Breast epithelium (tissue), 3 donors: ENCODE results near the gene ANKRD65.

Source experiments
- POLR2A ChIP-seq: fragments of 450-650 bp; IDR thresholded peaks from one replicate; pipeline ENCODE4 v1.6.1; 2016; ENCODE audit warnings: antibody characterized with exemption, mild to moderate bottlenecking, moderate library complexity
- TF ChIP-seq, protein P1 (sequence below), 3 donors: fragments of 450-650 bp; IDR thresholded peaks; one replicate each; pipeline ENCODE4 v1.5.1; 2016 to 2017; ENCODE audit warnings: antibody characterized with exemption in 3 of 3, mild to moderate bottlenecking in 3 of 3, moderate library complexity in 3 of 3

DNA sequence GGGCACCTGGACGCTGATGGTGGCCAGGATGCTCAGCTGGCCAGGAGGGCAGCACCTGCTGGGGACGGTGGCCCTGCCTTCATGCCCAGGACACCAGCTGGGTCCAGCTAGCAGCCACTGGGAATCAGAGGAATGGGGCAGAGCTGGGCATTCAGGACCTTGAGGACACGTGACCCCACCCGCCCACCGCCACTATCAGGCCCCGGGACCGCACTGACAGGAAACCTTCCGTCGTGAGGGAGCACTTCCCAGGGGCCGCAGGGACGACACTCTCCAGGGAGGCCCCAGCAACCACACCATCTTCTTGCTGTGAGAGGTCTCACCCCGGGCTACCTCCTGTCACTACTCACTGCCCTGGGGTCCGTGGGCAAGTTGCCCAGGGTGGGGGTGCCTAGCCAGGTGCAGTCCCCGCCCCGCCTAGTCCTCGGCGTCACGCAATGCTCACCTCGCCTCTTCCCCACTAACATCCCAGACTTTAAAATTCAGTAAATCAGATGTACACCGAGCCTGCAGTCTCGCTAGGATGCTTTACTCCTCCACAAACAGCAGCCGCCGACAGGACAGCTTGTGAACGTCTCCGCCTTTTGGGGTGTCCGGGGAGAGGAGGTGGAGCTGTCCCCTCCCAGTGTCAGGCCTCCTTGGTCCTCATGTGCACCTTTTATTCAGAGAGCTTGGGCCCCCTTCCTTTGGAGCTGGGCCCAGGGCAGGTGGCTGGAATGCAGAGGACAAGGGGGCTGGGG lies 19.4 kb upstream of the ANKRD65 start:
- TF ChIP-seq, protein P1, sequence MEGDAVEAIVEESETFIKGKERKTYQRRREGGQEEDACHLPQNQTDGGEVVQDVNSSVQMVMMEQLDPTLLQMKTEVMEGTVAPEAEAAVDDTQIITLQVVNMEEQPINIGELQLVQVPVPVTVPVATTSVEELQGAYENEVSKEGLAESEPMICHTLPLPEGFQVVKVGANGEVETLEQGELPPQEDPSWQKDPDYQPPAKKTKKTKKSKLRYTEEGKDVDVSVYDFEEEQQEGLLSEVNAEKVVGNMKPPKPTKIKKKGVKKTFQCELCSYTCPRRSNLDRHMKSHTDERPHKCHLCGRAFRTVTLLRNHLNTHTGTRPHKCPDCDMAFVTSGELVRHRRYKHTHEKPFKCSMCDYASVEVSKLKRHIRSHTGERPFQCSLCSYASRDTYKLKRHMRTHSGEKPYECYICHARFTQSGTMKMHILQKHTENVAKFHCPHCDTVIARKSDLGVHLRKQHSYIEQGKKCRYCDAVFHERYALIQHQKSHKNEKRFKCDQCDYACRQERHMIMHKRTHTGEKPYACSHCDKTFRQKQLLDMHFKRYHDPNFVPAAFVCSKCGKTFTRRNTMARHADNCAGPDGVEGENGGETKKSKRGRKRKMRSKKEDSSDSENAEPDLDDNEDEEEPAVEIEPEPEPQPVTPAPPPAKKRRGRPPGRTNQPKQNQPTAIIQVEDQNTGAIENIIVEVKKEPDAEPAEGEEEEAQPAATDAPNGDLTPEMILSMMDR (IDR thresholded peaks at IDR 0.05), result no peak
- TF ChIP-seq POLR2A, result no peak
